PC-9 (cell line): Measurements from ENCODE around the gene ZNF786. TPM values are rescaled to one million over a fixed set of nuclear protein-coding genes. Genes with fewer than 3 reads are reported as not detected.

ENCODE experiments used
- Bru-seq: library from RNA; stranded (reverse); fragments of 400-500 nt; gene quantifications from one replicate; lab custom pipeline; 2021; lab: Mats Ljungman, UMichigan
- BruChase-seq, 2 experiments: library from RNA; stranded (reverse); fragments of 400-500 nt; gene quantifications; one replicate each; lab custom pipeline; 2021; lab: Mats Ljungman, UMichigan
- BruUV-seq: library from RNA; stranded (reverse); fragments of 400-500 nt; replicated peaks from 2 replicates; lab custom pipeline; 2021; lab: Mats Ljungman, UMichigan
- CTCF ChIA-PET: fragments of 300-600 bp; sonication (Branson Sonifier 250); formaldehyde crosslinking; loops from one replicate; lab custom pipeline; 2022; ENCODE audit warnings: antibody characterized with exemption; lab: Charles Lee
- POLR2A ChIA-PET: fragments of 300-600 bp; sonication (Branson Sonifier 250); formaldehyde crosslinking; loops from one replicate; lab custom pipeline; 2022; ENCODE audit warnings: antibody characterized with exemption; ENCODE audit not compliant: unreplicated experiment; lab: Charles Lee
- DNase-seq, 2 experiments: peaks; one replicate each; pipeline versions ENCODE4 v3.0.0 to v3.0.0-alpha.2; 2015 to 2022; ENCODE audit warnings: mixed read lengths in 1 of 2
- H2AFZ ChIP-seq: fragments of 200-600 bp; sonication (generic); 2 replicates; pipeline ENCODE4 v1.8.1; 2017; ENCODE audit warnings: antibody characterized with exemption
- H3F3A ChIP-seq: fragments of 200-600 bp; sonication (generic); 2 replicates; pipeline ENCODE4 v1.8.1; 2017; ENCODE audit warnings: antibody characterized with exemption, mild to moderate bottlenecking, low read depth; ENCODE audit not compliant: insufficient read depth
- H3K27ac ChIP-seq: fragments of 200-600 bp; sonication (generic); 2 replicates; pipeline ENCODE4 v1.6.1; 2016; ENCODE audit warnings: mixed run types
- H3K27me3 ChIP-seq: fragments of 200-600 bp; sonication (generic); 2 replicates; pipeline ENCODE4 v1.6.1; 2016; ENCODE audit warnings: low read depth, mixed run types; ENCODE audit not compliant: insufficient read depth
- H3K36me3 ChIP-seq: fragments of 200-600 bp; sonication (generic); 2 replicates; pipeline ENCODE4 v1.6.1; 2016; ENCODE audit warnings: low read depth, mixed run types
- H3K4me1 ChIP-seq: fragments of 200-600 bp; sonication (generic); replicated peaks from 2 replicates; pipeline ENCODE4 v1.6.1; 2016; ENCODE audit warnings: mixed run types; ENCODE audit not compliant: insufficient read depth
- H3K4me2 ChIP-seq: fragments of 200-600 bp; sonication (generic); 2 replicates; pipeline ENCODE4 v1.6.1; 2017; ENCODE audit warnings: mixed run types
- H3K4me3 ChIP-seq: fragments of 200-600 bp; sonication (generic); 2 replicates; pipeline ENCODE4 v1.6.1; 2016; ENCODE audit warnings: mixed run types
- H3K79me2 ChIP-seq: fragments of 200-600 bp; sonication (generic); 2 replicates; pipeline ENCODE4 v1.6.1; 2017; ENCODE audit warnings: low read depth, mixed run types
- H3K9me2 ChIP-seq: fragments of 200-600 bp; sonication (generic); 2 replicates; pipeline ENCODE4 v1.8.1; 2017; ENCODE audit warnings: mild to moderate bottlenecking; ENCODE audit not compliant: insufficient read depth
- H3K9me3 ChIP-seq: fragments of 200-600 bp; sonication (generic); 2 replicates; pipeline ENCODE4 v1.8.1; 2016; ENCODE audit warnings: low read depth; ENCODE audit not compliant: insufficient read depth
- H4K20me1 ChIP-seq: fragments of 200-600 bp; sonication (generic); 2 replicates; pipeline ENCODE4 v1.8.1; 2017; ENCODE audit not compliant: insufficient read depth
- CTCF ChIP-seq: fragments of 200-600 bp; sonication (generic); conservative IDR thresholded peaks from 2 replicates; pipeline ENCODE4 v1.6.1; 2017; ENCODE audit warnings: mixed run types, antibody characterized with exemption, mild to moderate bottlenecking, moderate library complexity
- EZH2 ChIP-seq: fragments of 200-600 bp; sonication (generic); IDR thresholded peaks from 2 replicates; pipeline ENCODE4 v1.8.0; 2017; ENCODE audit warnings: antibody characterized with exemption, low read depth
- intact Hi-C: fragments of 100-400 bp; cut with micrococcal nuclease; formaldehyde crosslinking; loops from one replicate; pipeline ENCODE4 v1.10.0; 2022; ENCODE audit not compliant: unreplicated experiment
- long read RNA-seq: library from polyadenylated mRNA; stranded (forward); transcript quantifications from one replicate; pipeline ENCODE4 v2.0.0, GENCODE V29; 2022
- total RNA-seq: library from RNA; stranded (reverse); gene quantifications from 2 replicates; pipeline ENCODE4 v1.2.3, GENCODE V29; 2021

Gene ZNF786
- total RNA-seq (7.0 and 8.4 TPM in 2 replicates), Bru-seq, nascent RNA (percentile 61 among the genes with signal in this experiment), BruChase-seq, experiment 1, labeled RNA remaining after a 2-hour chase (percentile 64 among the genes with signal in this experiment), BruChase-seq, experiment 2, labeled RNA remaining after a 6-hour chase (percentile 61 among the genes with signal in this experiment)
- long read RNA-seq, transcript ZNF786-201 (3 exons, 3,144 nt) = major isoform, 5 of 11 reads
- long read RNA-seq, partial matches to known transcripts = 0 of 11 reads
- long read RNA-seq, other reads (novel, unspliced or antisense) = 6 of 11 reads

- peak; percentile 92 for TF ChIP-seq CTCF
- no peak for TF ChIP-seq EZH2
- Histone ChIP-seq H4K20me1 (no peaks in the 10 kb centered on the region), H3K9me2 (no peaks in the 10 kb centered on the region), H3K27me3 (no peaks in the 10 kb centered on the region), H3K4me3 (peak within 1 kb of the TSS; percentile 96), H3K27ac (peak within 1 kb of the TSS; percentile 85), H3K79me2 (peaks cover 32% of the 10 kb centered on the region), H3K9me3 (no peaks in the 10 kb centered on the region), H2AFZ (peak within 1 kb of the TSS; percentile 99), H3F3A (peaks cover 12% of the 10 kb centered on the region; the same call in 1 of the 2 replicates), H3K36me3 (no peaks in the 10 kb centered on the region), H3K4me1 (no peaks in the 10 kb centered on the region; the same call in 1 of the 2 replicates), H3K4me2 (peak within 1 kb of the TSS; percentile 79)
- ChIA-PET CTCF (interaction anchor here (0.6 kb wide), 1 partner anchor 125 kb away, joined by 3 read pairs; no protein-coding TSS in a partner anchor), POLR2A (no interaction called here)
- TSS peak; percentile 39 for BruUV-seq
- DNase-seq = peak; percentile 71 to 87
- intact Hi-C loops = loop anchor here (1.0 to 5.0 kb wide), 7 partner anchors 26 to 194 kb away; partner anchors contain the start of genes PDIA4 and ZNF425
Measured at GRCh38 chr7:149090397-149091195, at the start of gene ZNF786. ZNF786 (minus strand) TSS chr7:149090718; CDS start chr7:149090640, 78 bp downstream.

GRCh38 chr7:149136118-149136517 is 45.6 kb upstream of the ZNF786 start:
- Histone ChIP-seq H3K4me3 (no peak overlapping the region), H3K4me1 (peaks cover 9% of the 10 kb centered on the region), H3K27me3 (no peaks in the 10 kb centered on the region), H2AFZ (no peak overlapping the region), H3K36me3 (peaks cover 3% of the 10 kb centered on the region; the same call in 1 of the 2 replicates), H3K79me2 (no peaks in the 10 kb centered on the region), H3K9me2 (no peaks in the 10 kb centered on the region), H3K9me3 (no peaks in the 10 kb centered on the region), H3K27ac (no peak overlapping the region), H4K20me1 (no peaks in the 10 kb centered on the region), H3F3A (peaks cover 10% of the 10 kb centered on the region; the same call in 1 of the 2 replicates), H3K4me2 (no peak overlapping the region)
- POLR2A ChIA-PET = no interaction called here
- BruUV-seq = no TSS peak
- no peak for TF ChIP-seq CTCF
- TF ChIP-seq EZH2 = no peak
- DNase-seq = no peak
- intact Hi-C loops = no loop called here
- CTCF ChIA-PET = interaction anchor here (0.7 kb wide), 1 partner anchor 561 kb away, joined by 3 read pairs; no protein-coding TSS in a partner anchor

- Histone ChIP-seq H3K9me2 (no peaks in the 10 kb centered on the region), H3K4me1 (peaks cover 3% of the 10 kb centered on the region), H3K27ac (no peak overlapping the region), H3K9me3 (0 out of 2 replicates have a peak, but pooled peaks cover 5% of the 10 kb centered on the region), H2AFZ (no peak overlapping the region), H3K79me2 (peaks cover 4% of the 10 kb centered on the region), H4K20me1 (no peaks in the 10 kb centered on the region), H3K4me2 (no peak overlapping the region), H3K27me3 (no peaks in the 10 kb centered on the region), H3K36me3 (peaks cover 14% of the 10 kb centered on the region), H3K4me3 (no peak overlapping the region), H3F3A (peaks cover 3% of the 10 kb centered on the region; the same call in 1 of the 2 replicates)
- POLR2A ChIA-PET = no interaction called here
- DNase-seq = no peak
- no TSS peak for BruUV-seq
- TF ChIP-seq EZH2 (no peak), CTCF (no peak)
- intact Hi-C loops = no loop called here
- CTCF ChIA-PET = interaction anchor here (0.7 kb wide), 1 partner anchor 11 kb away, joined by 7 read pairs; no protein-coding TSS in a partner anchor
Measured at GRCh38 chr7:149133028-149133710, 42.7 kb upstream of the ZNF786 start.
